Pancreas (tissue), 10 donors: ENCODE measurements around the gene LRRC25. TPM values are rescaled to one million over a fixed set of nuclear protein-coding genes. Genes with fewer than 3 reads are reported as not detected.

Experiments
- ATAC-seq, 4 donors: fragments of 200-7000 bp; cut with Tn5 transposase; one replicate each; pipeline versions ENCODE4 v1.8.0 to v1.9.1; 2020; ENCODE audit warnings: mild to moderate bottlenecking in 4 of 4, moderate library complexity in 4 of 4
- DNase-seq, 6 donors: peaks; one replicate each; pipeline ENCODE4 v3.0.0-alpha.2; 2020
- FAIRE-seq: peaks from 2 replicates; lab custom pipeline; 2012; peaks lifted over from hg19 to GRCh38; lab: Jason Lieb, UNC
- H3K27ac ChIP-seq, 4 donors: fragments of 200-600 bp; sonication (generic); 1 replicate in 3 of 4; 2 replicates in 1 of 4; pipeline versions ENCODE4 v1.5.0 to v1.8.0; 2020
- H3K27me3 ChIP-seq, 4 donors: fragments of 200-600 bp; one replicate each; pipeline ENCODE4 v1.8.0; 2021
- H3K36me3 ChIP-seq, 3 donors: fragments of 200-600 bp; sonication (generic) in 1 of 3; one replicate each; pipeline versions ENCODE4 v1.5.0 to v1.8.0; 2020 to 2021
- H3K4me1 ChIP-seq, 3 donors: fragments of 200-600 bp; one replicate each; pipeline ENCODE4 v1.8.0; 2021
- H3K4me3 ChIP-seq, 4 donors: fragments of 200-600 bp; sonication (generic) in 2 of 4; one replicate each; pipeline versions ENCODE4 v1.5.0 to v1.8.0; 2020 to 2021
- H3K9me3 ChIP-seq, 4 donors: fragments of 200-600 bp; one replicate each; pipeline ENCODE4 v1.8.0; 2021
- WGBS, 2 donors: extraction: QIAGEN DNeasy Blood & Tissue Kit; methylation state at CpG; one replicate each; pipeline ENCODE4 v1.1.7; 2013; 5-methylcytosine and 5-hydroxymethylcytosine counted together
- intact Hi-C, 3 donors: fragments of 100-400 bp; cut with DNase I; formaldehyde crosslinking; loops; one replicate each; pipeline versions ENCODE4 v1.11.1 to v1.14.2; 2022
- polyA plus RNA-seq, 2 donors: library from polyadenylated mRNA; stranded (reverse); fragments of 200-250 nt; gene quantifications; one replicate each; pipeline ENCODE4 v1.2.3, GENCODE V29; 2013
- total RNA-seq, 6 donors: library from RNA; stranded (reverse); fragmentation: NEBNext Ultra II Directional in 4 of 6; extraction: Animal tissue kit (Norgen Biotek cat#: 25700) in 4 of 6; gene quantifications; one replicate each; pipeline versions ENCODE4 v1.2.1 to v1.2.4, GENCODE V29; 2021 to 2023
- TF ChIP-seq, protein P1 (sequence below), 4 donors: fragments of 200-600 bp; sonication (generic) in 3 of 4; IDR thresholded peaks; one replicate each; pipeline versions ENCODE4 v1.5.0 to v1.8.0; 2021; ENCODE audit warnings: antibody characterized with exemption in 4 of 4
- donor health status: healthy with polysubstance abuse.
- donor health status: DM: no; HTN: no; CAD: no; lungs with moderate emphysema.
- donor health status: DM: no; HTN: no; CAD: no.
- donor health status: control.
- donor health status: control.
- donor health status: Bipolar disorder and iron deficiency.
- donor health status: DM: yes; HTN: yes; CAD: no.
- donor health status: DM: no; HTN: no; CAD: no.
- donor health status: DM: no; HTN: no; CAD: no.
- donor health status: DM: yes; HTN: yes; CAD: no.

Gene LRRC25
- total and polyA plus RNA-seq, 8 donors, result 0.14 to 6.1 (median 0.97) TPM

DNA sequence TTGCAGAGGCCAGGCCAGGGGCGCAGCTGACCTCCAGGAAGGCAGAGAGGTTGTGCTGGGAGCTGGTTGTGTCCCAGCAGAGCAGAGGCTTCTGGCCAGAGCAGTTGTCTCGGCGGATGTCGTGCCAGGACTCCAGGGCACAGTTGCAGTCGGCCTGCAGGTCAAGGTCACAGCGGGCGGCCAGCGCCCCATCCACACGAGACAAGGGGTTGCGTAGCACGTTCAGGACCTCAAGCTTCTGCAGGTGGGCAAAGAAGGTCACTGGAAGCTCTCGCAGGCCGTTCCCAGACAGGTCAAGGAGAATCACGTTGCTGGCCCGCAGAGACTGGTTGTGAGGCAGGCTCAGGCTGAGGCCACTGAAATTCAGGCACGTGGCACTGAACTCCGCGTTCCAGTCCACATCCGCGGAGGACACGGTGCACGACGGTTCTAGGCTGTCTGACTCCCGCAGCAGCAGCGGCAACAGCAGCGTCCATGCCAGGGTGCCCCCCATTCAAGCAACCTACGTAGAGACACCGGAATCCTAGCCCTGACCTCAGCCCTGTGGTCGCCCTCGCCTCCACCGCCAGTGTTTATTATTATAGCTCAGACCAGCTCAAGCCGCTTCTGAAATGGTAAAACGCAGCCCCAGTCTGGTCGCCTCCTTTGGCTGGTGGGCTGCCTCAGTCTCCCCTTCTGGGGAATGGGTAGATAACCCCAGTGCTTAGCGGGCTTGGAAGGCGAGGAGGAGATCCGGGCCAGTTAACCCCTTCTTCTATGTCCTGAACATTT is 766 bp downstream of the LRRC25 start:
- 39 to 46% methylated on average over 37 of the region's 37 CpGs for WGBS, 2 donors

DNA sequence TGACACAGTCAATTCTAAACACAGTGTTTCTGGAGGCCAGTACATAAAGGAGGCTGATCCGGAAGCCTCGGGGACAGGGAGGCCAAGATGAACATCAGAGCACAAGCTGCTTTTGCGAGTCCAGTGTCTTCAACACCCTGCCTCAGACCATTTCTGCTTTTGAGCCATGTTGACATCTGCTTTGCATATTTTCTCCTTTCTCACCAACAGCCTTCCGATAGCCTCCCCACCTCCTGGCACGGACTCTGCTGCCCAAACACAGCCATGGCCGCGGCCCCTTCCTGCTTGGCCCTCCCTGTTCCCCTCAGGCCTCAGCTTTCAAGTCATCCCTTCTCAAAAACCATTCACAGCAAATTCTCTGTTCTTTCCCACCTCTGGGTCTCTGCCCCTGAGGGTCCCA is 3.6 kb downstream of the LRRC25 start:
- 81 to 83% methylated on average over 7 of the region's 7 CpGs for WGBS, 2 donors
- ATAC-seq (peak in 1 of 4 donors; percentile 11), FAIRE-seq (no peak), DNase-seq (no peak)
- Histone ChIP-seq H3K27ac (no peak overlapping the region), H3K9me3 (no peaks in the 10 kb centered on the region), H3K36me3 (peaks cover 0 to 8% (median 0%) of the 10 kb centered on the region in 3 donors), H3K27me3 (no peaks in the 10 kb centered on the region), H3K4me3 (peak overlapping the region in 1 of 4 donors; percentile 28), H3K4me1 (peaks cover 0 to 1% (median 0%) of the 10 kb centered on the region in 3 donors)
- TF ChIP-seq, protein P1, sequence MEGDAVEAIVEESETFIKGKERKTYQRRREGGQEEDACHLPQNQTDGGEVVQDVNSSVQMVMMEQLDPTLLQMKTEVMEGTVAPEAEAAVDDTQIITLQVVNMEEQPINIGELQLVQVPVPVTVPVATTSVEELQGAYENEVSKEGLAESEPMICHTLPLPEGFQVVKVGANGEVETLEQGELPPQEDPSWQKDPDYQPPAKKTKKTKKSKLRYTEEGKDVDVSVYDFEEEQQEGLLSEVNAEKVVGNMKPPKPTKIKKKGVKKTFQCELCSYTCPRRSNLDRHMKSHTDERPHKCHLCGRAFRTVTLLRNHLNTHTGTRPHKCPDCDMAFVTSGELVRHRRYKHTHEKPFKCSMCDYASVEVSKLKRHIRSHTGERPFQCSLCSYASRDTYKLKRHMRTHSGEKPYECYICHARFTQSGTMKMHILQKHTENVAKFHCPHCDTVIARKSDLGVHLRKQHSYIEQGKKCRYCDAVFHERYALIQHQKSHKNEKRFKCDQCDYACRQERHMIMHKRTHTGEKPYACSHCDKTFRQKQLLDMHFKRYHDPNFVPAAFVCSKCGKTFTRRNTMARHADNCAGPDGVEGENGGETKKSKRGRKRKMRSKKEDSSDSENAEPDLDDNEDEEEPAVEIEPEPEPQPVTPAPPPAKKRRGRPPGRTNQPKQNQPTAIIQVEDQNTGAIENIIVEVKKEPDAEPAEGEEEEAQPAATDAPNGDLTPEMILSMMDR (IDR thresholded peaks at IDR 0.05), result no peak
- intact Hi-C loops, result loop anchor here in 1 of 3 donors (5.0 kb wide), 1 partner anchor 47 kb away; no protein-coding TSS in a partner anchor

More for the DNA sequence above, 766 bp downstream of the LRRC25 start:
- H3K4me3 ChIP-seq, result peak overlapping the region in 1 of 4 donors; percentile 28
- FAIRE-seq (no peak), DNase-seq (peak in 1 of 6 donors; percentile 29), ATAC-seq (peak in 1 of 4 donors; percentile 8)
- no peak overlapping the region for H3K27ac ChIP-seq
- H3K4me1 ChIP-seq, result peaks cover 0 to 9% (median 0%) of the 10 kb centered on the region in 3 donors
- no peaks in the 10 kb centered on the region for H3K27me3 ChIP-seq
- no peaks in the 10 kb centered on the region for H3K9me3 ChIP-seq
- intact Hi-C loops, result no loop called here
- TF ChIP-seq, protein P1 (IDR thresholded peaks at IDR 0.05), result no peak
- H3K36me3 ChIP-seq, result no peaks in the 10 kb centered on the region

DNA sequence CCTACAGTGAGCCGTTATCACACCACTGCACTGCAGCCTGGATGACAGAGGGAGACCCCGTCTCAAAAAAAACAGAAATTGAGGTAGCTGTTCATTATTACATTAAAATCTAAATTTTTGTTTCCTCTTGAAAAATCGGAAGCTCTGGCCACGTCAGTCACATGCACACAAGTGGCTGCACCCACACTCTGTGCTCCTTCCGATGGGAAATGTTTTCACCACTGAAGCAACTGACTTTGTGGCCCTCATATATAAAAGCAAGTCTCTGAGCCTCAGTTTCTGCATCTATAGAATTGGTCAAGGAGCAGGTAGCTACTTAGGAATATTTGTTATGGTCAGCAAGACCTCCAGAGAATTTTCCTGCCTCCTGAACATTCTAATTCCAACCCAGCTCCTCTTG is 4.5 kb downstream of the LRRC25 start:
- no peak overlapping the region for H3K4me3 ChIP-seq
- intact Hi-C loops, result loop anchor here in 1 of 3 donors (5.0 kb wide), 1 partner anchor 46 kb away; no protein-coding TSS in a partner anchor
- 79 to 82% methylated on average over 5 of the region's 5 CpGs for WGBS, 2 donors
- H3K9me3 ChIP-seq, result no peaks in the 10 kb centered on the region
- TF ChIP-seq, protein P1 (IDR thresholded peaks at IDR 0.05), result no peak
- H3K27me3 ChIP-seq, result no peaks in the 10 kb centered on the region
- FAIRE-seq (no peak), ATAC-seq (no peak), DNase-seq (no peak)
- H3K36me3 ChIP-seq, result peaks cover 0 to 17% (median 0%) of the 10 kb centered on the region in 3 donors
- H3K27ac ChIP-seq, result peak overlapping the region in 2 of 4 donors; percentile 3
- H3K4me1 ChIP-seq, result no peaks in the 10 kb centered on the region

DNA sequence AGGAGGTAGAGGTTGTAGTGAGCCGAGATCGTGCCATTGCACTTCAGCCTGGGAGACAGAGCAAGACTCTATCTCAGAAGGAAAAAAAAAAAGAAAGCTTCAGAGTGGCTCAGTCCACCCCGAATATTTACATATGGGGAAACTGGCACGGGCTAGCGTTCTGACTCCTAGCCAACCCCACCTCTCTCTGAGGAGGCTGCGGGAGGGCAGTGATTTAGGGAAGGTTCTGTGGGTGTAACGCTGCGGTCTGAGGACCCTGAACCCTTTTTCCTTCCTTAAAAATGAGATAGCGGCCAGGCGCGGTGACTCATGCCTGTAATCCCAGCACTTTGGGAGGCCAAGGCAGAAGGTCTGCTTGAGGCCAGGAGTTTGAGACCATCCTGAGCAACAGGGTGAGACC is 5.0 kb downstream of the LRRC25 start:
- FAIRE-seq (no peak), DNase-seq (no peak), ATAC-seq (peak in 2 of 4 donors; percentile 4 to 43)
- 52 to 56% methylated on average over 11 of the region's 11 CpGs for WGBS, 2 donors
- peak overlapping the region in 2 of 4 donors; percentile 3 for H3K27ac ChIP-seq
- no peaks in the 10 kb centered on the region for H3K9me3 ChIP-seq
- H3K27me3 ChIP-seq, result no peaks in the 10 kb centered on the region
- H3K4me3 ChIP-seq, result no peak overlapping the region
- H3K4me1 ChIP-seq, result no peaks in the 10 kb centered on the region
- peaks cover 0 to 18% (median 0%) of the 10 kb centered on the region in 3 donors for H3K36me3 ChIP-seq
- intact Hi-C loops, result loop anchor here in 1 of 3 donors (5.0 kb wide), 1 partner anchor 45 kb away; no protein-coding TSS in a partner anchor
- TF ChIP-seq, protein P1 (IDR thresholded peaks at IDR 0.05), result no peak
